ENCODE results near the gene ATP8A1. TPM values are rescaled to one million over a fixed set of nuclear protein-coding genes. Genes with fewer than 3 reads are reported as not detected.
A peak's percentile ranks its signal among the peaks of the same experiment; 100 is the strongest.
"Not testable (repeated sequence)": the region's sequence is repeated elsewhere in the genome, so short reads cannot be mapped to it uniquely, and the experiment has no call there.

The ATP8A1 gene
- 10 to 100 TPM in 1 of 4 donors, 1 to 10 TPM in 3; 5.9 to 16.5 (median 7.3) TPM for total RNA-seq

GRCh38 chr4:42656944-42657792 is at the start of gene ATP8A1:
TSS of gene ATP8A1 (minus strand) at chr4:42657105. CDS start at chr4:42656873, 232 bp downstream.
- Histone ChIP-seq H3K4me3 (peak within 1 kb of the TSS; percentile 91), H3K27ac (peak within 1 kb of the TSS; percentile 80), H3K9me3 (no peaks in the 10 kb centered on the region), H3K27me3 (no peaks in the 10 kb centered on the region), H3K4me1 (peaks cover 43% of the 10 kb centered on the region), H3K36me3 (no peaks in the 10 kb centered on the region)
- DNase-seq (ENCODE audit: low spot score in 2 of 2), result peak; percentile 91 to 94
- TF ChIP-seq POLR2AphosphoS5 (IDR thresholded peaks at IDR 0.05), result peak in 1 of 3 donors; percentile 41
- peak in 1 of 2 donors; percentile 46 for TF ChIP-seq POLR2A (IDR thresholded peaks at IDR 0.05)
- no peak for TF ChIP-seq EP300 (IDR thresholded peaks at IDR 0.05)
- WGBS, result 2% methylated on average over 21 of the region's 74 CpGs

GRCh38 chr4:42706086-42706485 is 49.2 kb upstream of the ATP8A1 start:
- DNase-seq (ENCODE audit: low spot score in 2 of 2), result no peak
- H3K27ac ChIP-seq, result no peak overlapping the region
- no peaks in the 10 kb centered on the region for H3K36me3 ChIP-seq
- H3K9me3 ChIP-seq, result no peaks in the 10 kb centered on the region
- WGBS, result 58% methylated on average over 4 of the region's 4 CpGs
- no peak overlapping the region for H3K4me3 ChIP-seq
- H3K27me3 ChIP-seq, result no peaks in the 10 kb centered on the region
- no peaks in the 10 kb centered on the region for H3K4me1 ChIP-seq
- no peak for TF ChIP-seq CTCF (IDR thresholded peaks at IDR 0.05)

- TF ChIP-seq EP300 (IDR thresholded peaks at IDR 0.05) (no peak), CTCF (IDR thresholded peaks at IDR 0.05) (no peak), POLR2AphosphoS5 (IDR thresholded peaks at IDR 0.05) (no peak), POLR2A (IDR thresholded peaks at IDR 0.05) (no peak)
- H3K4me1 ChIP-seq, result no peaks in the 10 kb centered on the region
- H3K9me3 ChIP-seq, result no peaks in the 10 kb centered on the region
- no peak overlapping the region for H3K4me3 ChIP-seq
- no peaks in the 10 kb centered on the region for H3K27me3 ChIP-seq
- H3K27ac ChIP-seq, result no peak overlapping the region
- H3K36me3 ChIP-seq, result no peaks in the 10 kb centered on the region
- WGBS, result 50% methylated on average over 5 of the region's 5 CpGs
- no peak for DNase-seq (ENCODE audit: low spot score in 2 of 2)
Measured at GRCh38 chr4:42703813-42704212, 46.9 kb upstream of the ATP8A1 start.

GRCh38 chr4:42702895-42703294 is 46.0 kb upstream of the ATP8A1 start:
- no peak for TF ChIP-seq CTCF (IDR thresholded peaks at IDR 0.05)
- TF ChIP-seq EP300 (IDR thresholded peaks at IDR 0.05), result no peak
- TF ChIP-seq POLR2A (IDR thresholded peaks at IDR 0.05), result no peak
- no peak for TF ChIP-seq POLR2AphosphoS5 (IDR thresholded peaks at IDR 0.05)

GRCh38 chr4:42701780-42702179 is 44.9 kb upstream of the ATP8A1 start:
- WGBS, result 98% methylated on average over 5 of the region's 7 CpGs
- not testable (repeated sequence) for DNase-seq (ENCODE audit: low spot score in 2 of 2); H3K4me3 ChIP-seq

More at GRCh38 chr4:42702895-42703294, 46.0 kb upstream of the ATP8A1 start:
- H3K4me3 ChIP-seq, result no peak overlapping the region
- WGBS, result 89% methylated on average over 3 of the region's 3 CpGs
- no peaks in the 10 kb centered on the region for H3K9me3 ChIP-seq
- DNase-seq (ENCODE audit: low spot score in 2 of 2), result no peak
- no peaks in the 10 kb centered on the region for H3K36me3 ChIP-seq
- no peaks in the 10 kb centered on the region for H3K4me1 ChIP-seq
- H3K27ac ChIP-seq, result no peak overlapping the region
- H3K27me3 ChIP-seq, result no peaks in the 10 kb centered on the region

GRCh38 chr4:42690537-42690936 is 33.6 kb upstream of the ATP8A1 start:
- Histone ChIP-seq H3K36me3 (no peaks in the 10 kb centered on the region), H3K27ac (no peak overlapping the region), H3K4me3 (no peak overlapping the region), H3K27me3 (no peaks in the 10 kb centered on the region), H3K9me3 (no peaks in the 10 kb centered on the region), H3K4me1 (no peaks in the 10 kb centered on the region)
- WGBS, result 52% methylated on average over 1 of the region's 1 CpG
- TF ChIP-seq EP300 (IDR thresholded peaks at IDR 0.05) (no peak), POLR2AphosphoS5 (IDR thresholded peaks at IDR 0.05) (no peak), CTCF (IDR thresholded peaks at IDR 0.05) (no peak), POLR2A (IDR thresholded peaks at IDR 0.05) (no peak)
- no peak for DNase-seq (ENCODE audit: low spot score in 2 of 2)

More at GRCh38 chr4:42701780-42702179, 44.9 kb upstream of the ATP8A1 start:
- not testable (repeated sequence) for H3K4me1 ChIP-seq, H3K27ac ChIP-seq, H3K9me3 ChIP-seq, H3K27me3 ChIP-seq, H3K36me3 ChIP-seq
